Stimulated activated CD8-positive, alpha-beta memory T cell treated with anti-CD3 and anti-CD28 coated beads, Interleukin-15, amount 100 ng/mL, for 48 hours (primary cell): Measurements from ENCODE around the gene WDR86.

Experiments used
- DNase-seq, 2 donors: peaks; one replicate each; pipeline ENCODE4 v3.0.0-alpha.2; 2020; ENCODE audit warnings: low read depth in 2 of 2

Gene WDR86

DNA sequence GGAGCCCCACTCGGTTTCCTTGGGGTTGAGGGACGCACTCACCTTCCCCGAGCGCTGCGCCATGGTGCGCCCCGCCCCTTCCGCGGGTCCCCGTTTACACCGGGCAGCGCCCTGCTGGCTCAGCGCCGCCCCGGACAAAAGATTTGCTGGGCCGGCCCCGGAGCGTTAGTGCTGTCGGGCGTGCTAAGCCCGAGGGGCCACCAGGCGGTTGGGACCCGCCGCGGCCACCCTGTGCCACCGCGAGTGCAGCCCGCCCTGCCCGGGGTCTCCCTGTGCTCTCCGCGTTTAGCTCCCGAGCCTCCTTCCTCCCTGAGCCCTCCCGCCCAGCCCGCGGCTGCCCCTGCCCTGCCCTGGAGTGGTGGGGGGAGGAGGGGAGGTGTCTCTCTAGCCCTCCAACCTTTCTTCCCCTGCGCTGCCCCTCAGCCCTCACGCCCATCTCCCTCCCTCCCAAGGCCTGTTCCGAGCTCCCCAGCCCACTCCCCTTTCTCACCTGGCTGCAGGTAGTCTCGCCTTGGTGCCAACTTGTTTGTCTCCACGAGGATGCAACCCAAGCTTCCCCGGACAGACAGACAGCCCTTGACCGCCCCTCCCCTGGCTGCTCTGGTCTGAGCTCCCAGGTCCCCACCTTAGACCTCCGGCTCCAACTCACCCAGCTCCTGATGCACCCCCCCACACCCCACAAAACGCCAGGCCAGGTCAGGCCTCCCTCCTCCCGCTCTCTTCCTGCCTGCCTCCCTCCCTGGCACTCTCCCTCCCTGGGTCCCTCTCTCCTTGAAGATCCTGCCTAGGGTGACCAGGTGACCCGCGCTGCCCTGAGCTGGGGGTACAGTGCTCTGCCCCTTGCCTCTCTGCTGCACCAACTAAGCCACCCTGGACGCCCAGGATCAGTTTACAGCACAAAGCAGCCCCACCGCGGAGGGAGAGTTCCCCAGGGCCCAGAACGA is 30.3 kb upstream of the WDR86 start, which contains the start of gene CRYGN:
Gene CRYGN, minus strand, starts transcription at position 287 of the 944 bp plus-strand sequence. Its CDS starts 224 bp downstream, at position 63.
- no peak for DNase-seq

DNA sequence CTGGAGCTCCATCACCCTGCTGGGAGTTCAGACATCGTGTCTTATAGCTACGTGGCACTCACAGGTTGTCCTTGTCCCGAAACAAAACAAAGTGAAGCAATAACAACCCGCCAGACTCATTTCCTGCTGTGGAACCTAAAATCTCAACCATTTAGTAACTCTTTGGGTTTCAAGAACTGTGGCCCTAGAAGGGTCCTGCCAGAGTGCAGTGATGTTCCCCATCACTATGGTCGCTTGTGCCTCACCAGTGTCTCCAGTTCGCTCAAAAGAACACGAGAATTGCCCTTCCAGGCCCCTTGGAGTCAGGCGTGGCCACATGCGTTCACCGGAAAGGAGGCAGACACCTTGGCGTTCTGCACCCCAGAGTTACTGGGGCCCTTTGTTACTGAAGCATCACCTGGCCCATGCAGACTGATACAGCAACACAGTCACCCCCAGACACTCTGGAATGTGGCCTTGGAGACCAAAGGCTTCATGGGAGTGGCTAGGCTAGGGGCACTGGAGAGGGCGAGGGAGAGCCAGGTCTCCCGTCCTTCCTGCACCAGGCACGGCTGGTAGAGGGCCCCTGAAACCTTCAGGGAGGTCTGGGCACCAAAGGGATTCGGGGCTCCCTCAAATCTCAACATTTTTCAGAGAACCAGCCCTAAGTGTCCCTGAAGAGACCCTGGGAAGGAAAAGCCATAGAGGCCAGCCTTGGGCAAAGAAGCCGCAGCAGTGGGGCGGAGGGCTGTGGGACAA is 29.2 kb upstream of the WDR86 start:
- no peak for DNase-seq

GRCh38 chr7:151437866-151438516 is 28.2 kb upstream of the WDR86 start:
- no peak for DNase-seq

- no peak for DNase-seq
These were observed 27.3 kb upstream of the WDR86 start for GRCh38 chr7:151437159-151437553.

GRCh38 chr7:151436446-151437158 is 26.8 kb upstream of the WDR86 start:
- no peak for DNase-seq

GRCh38 chr7:151435971-151436370 is 26.1 kb upstream of the WDR86 start:
- no peak for DNase-seq

DNA sequence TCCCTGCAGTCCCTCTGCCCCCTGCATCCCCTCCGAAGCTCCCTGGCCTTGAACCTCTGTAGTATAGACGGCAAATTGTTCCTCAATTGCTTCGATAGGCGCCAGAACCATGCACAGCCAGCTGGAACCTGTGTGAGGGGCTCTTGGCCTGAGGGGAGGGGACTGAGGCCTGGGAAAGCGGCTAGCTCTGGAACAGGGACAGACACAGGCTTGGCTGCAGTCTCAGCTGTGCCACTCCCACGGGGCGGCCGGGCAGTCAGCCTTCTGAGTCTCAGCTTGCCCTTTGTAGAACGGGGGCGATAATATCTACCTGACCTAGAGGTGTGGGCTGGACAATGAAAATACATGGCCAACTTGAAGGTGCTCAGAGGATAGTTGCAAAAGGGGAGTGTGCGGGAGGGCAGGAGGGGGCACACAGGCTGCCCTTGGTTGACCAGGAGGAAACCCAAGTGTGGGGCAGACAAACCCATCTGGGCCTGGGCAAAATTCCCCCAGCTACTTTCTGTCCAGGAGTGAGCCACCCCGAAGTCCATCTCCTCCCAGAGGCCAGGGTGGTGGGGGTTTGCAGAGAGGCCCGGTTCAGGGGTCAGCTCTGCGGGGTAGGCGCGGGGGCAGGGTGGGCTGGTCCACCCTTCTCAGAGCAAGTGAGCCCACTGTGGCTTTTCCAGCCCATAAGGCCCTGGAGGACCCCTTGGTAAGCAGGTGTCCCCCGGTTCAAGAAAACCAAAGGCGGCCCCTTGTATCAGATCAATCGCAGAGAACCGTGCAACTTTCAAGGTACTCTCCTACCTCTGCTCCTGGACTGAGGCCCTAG is 25.5 kb upstream of the WDR86 start:
- DNase-seq: no peak

DNA sequence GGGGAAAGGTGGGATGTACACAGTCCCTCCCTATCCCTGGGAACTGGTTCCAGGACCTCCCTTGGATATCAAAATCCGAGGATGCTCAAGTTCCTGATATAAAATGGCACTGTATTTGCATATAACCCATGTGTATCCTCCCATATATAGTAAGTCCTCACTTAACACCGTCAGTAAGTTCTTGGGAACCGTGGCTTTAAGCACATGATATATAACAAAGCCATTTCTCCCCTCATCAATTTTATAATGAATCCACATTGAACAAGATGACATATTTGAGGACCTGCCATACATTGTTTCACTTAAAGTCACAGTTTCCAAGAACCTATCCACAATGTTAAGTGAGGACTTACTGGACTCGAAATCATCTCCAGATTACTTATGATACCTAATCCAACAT is 24.7 kb upstream of the WDR86 start:
- no peak for DNase-seq

GRCh38 chr7:151433721-151434400 is 24.0 kb upstream of the WDR86 start:
- DNase-seq: no peak

DNA sequence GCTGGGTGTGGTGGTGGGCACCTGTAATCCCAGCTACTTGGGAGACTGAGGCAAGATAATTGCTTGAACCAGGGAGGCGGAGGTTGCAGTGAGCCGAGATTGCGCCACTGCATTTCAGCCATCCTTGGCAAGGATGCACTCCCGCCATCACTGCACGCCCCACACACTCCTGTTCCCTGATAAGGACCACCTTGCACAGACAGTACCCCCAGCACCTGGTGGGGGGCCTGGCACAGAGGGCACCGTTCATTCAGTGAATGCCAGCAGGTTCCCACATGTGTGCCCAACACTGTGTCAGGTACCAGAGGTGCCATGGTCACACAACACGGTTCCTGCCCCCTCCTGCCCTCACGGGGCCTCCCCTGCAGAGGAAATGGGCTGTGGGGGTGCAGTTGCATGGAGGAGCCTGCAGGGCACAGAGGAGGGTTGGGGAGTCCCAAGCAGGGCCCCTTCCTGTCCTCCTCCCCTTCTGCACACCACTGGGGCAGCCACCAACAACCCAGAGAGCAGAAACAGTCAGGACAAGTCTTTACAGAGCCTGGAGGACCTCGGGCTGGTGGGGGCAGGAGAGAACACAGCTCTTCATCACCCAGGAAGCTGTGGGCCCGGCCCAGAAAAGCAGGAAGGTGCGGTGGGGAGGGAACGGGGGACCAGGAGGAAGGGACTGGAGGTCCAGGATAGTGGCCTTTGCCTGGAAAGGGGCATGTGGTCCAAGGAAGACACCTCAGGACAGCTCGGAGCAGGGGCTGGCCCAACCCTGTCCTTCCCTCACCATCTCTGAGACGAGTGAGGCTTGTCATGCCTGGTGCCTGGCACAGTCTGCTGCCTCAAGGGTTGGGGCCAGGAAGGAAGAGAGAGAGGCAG is 23.1 kb upstream of the WDR86 start:
- no peak for DNase-seq

- DNase-seq: no peak
These were observed 22.0 kb upstream of the WDR86 start for GRCh38 chr7:151431768-151432311.

DNA sequence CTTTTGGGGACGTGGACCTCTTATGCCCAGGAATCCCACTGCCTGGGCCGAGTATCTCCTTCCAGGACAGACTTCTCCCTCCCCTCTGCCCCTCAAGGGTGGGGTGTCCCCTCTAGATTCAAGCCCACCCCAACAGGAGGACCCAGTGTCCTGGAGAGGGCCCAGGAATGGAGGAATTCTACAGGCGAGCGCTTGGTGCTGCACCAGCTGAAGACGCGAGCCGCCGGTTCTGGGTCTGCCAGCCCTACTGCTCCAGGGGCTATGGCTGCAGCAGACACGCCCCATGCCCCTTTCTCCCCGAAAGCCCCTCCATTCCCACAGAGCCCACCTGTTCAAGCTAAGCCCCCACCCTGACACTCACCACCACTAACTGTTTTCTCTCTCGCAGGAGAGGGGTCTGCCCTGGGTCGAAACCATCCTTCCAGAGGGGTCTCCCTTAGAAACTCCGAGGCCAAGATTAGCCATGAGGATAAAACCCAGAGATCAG is 21.5 kb upstream of the WDR86 start:
- no peak for DNase-seq

GRCh38 chr7:151430391-151431205 is 20.8 kb upstream of the WDR86 start:
- no peak for DNase-seq

GRCh38 chr7:151429560-151430331 is 19.9 kb upstream of the WDR86 start:
- DNase-seq: peak in 1 of 2 donors; percentile 9

GRCh38 chr7:151429237-151429559 is 19.4 kb upstream of the WDR86 start:
- no peak for DNase-seq

DNA sequence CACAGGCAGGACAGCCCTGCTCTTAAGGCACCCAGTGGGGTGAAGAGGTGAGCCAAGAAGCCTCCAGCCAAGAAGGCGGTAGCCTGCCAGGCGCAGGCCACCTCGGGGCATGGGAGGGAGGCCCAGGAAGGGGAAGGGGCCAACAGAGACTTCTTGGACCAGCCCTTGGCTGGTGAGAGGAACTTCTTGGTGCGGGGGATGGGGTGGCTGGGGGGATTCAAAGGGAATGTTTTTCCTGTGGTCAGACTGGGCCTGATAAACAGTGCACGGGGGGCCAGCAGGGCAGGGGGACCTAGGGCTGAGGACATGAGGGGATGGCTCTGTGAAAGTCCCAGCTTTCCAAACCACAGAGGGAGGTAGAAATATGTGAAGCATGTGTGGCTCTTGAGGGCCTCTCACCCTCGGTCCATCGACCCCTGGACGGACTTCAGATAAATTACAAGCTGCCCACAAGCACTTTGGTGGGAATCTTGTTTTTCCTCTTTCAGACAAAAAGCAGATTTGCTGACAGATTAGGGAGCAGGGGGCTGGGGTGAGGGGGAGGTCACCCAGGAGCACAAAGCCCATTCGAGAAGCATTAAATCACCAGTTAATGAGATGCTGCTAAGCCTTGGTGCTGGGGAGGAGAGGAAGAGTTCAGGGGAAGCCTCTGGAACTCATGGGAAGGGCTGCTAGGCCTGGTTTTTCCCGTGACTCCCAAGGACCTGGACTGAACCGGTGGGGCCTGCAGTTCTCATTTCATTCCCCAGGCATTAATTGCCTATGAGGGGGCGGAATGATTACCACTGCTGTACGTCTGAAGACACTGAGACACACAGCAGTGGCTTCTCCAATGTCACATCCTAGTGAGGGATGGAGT is 18.8 kb upstream of the WDR86 start:
- no peak for DNase-seq
